ENCODE data around the gene BAD. TPM values are rescaled to one million over a fixed set of nuclear protein-coding genes. Genes with fewer than 3 reads are reported as not detected.

Gene BAD
- total and polyA plus RNA-seq, 10 of the 15 experiments (the other 5 are each of a cell fraction or from before 2014, with no cell fraction given), result 1.5 to 67.2 (median 39.6) TPM

DNA sequence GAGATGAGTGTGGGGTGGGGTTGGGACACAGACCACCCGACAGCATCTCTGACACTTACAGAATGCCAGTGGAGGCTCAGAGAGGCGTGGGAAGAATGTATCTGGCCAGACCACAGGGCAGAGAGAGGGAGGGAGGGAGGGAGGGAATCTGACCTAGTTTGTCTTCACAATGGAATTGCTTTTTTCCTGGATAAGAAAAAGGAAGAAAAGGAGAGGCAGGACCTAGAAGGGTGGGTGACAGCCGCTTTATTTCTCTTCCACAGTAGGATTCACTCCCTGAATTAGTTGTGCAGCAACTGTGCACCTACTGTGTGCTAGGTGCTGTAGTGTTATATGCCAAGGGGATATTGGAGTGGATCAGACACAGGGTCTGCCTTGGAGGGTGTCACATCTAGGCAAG is 10.3 kb upstream of the BAD start:
- CTCF ChIA-PET, result no interaction called here
- intact Hi-C loops (cut with micrococcal nuclease; ENCODE audit: unreplicated experiment) (no loop called here), in situ Hi-C loops (cut with MboI) (no loop called here)
- ATAC-seq (no peak), FAIRE-seq (no peak), DNase-seq (ENCODE audit: low read depth, low spot score) (no peak)
- RAD21 ChIA-PET (ENCODE audit: unreplicated experiment), result no interaction called here
- SMC1A ChIA-PET (ENCODE audit: uncharacterized antibody, unreplicated experiment), result interaction anchor here (0.7 kb wide), 1 partner anchor 35 kb away, joined by 4 read pairs; no protein-coding TSS in a partner anchor
- Histone ChIP-seq H3K9me3 (replicated peaks; ENCODE audit: control insufficient read depth, insufficient read depth, low read length) (no peaks in the 10 kb centered on the region), H3K27me3 (replicated peaks in 1 of 2; ENCODE audit: control insufficient read depth in 2 of 2, insufficient read depth in 2 of 2, low read length in 1 of 2) (peaks cover 17 to 26% of the 10 kb centered on the region in 2 experiments), H3K9ac (ENCODE audit: control insufficient read depth, insufficient read depth, low read length) (no peak overlapping the region), H3K4me1 (ENCODE audit: control insufficient read depth, insufficient read depth, low read length) (no peaks in the 10 kb centered on the region; the same call in 1 of the 2 replicates), H2AFZ (ENCODE audit: control insufficient read depth, low read depth, low read length) (no peak overlapping the region), H3K4me2 (ENCODE audit: control insufficient read depth, insufficient read depth) (no peak overlapping the region), H3K4me3 (no peak overlapping the region), H4K20me1 (ENCODE audit: control insufficient read depth, insufficient read depth) (no peaks in the 10 kb centered on the region; the same call in 1 of the 2 replicates), H3K27ac (ENCODE audit: control insufficient read depth, insufficient read depth) (no peak overlapping the region), H3K36me3 (ENCODE audit: control insufficient read depth in 2 of 2, insufficient read depth in 2 of 2, low read length in 1 of 2) (no peaks in the 10 kb centered on the region), H3K79me2 (ENCODE audit: control insufficient read depth, insufficient read depth, low read length) (no peaks in the 10 kb centered on the region)
- POLR2A ChIA-PET, result interaction anchor here (0.6 to 0.7 kb wide), 6 partner anchors 26 to 734 kb away, joined by 3 to 5 read pairs (median 3); partner anchors contain the start of gene PPP1R14B
- no TSS peak for BruUV-seq (replicated peaks)
- no peak for TF ChIP-seq BACH1 (IDR thresholded peaks at IDR 0.05; ENCODE audit: borderline replicate concordance)
- no peak for TF ChIP-seq CBX5 (IDR thresholded peaks at IDR 0.05; ENCODE audit: low read depth)
- TF ChIP-seq SPI1 (IDR thresholded peaks at IDR 0.05; ENCODE audit: borderline replicate concordance, insufficient read depth, low read depth, low read length), result no peak
- TF ChIP-seq, protein P1, sequence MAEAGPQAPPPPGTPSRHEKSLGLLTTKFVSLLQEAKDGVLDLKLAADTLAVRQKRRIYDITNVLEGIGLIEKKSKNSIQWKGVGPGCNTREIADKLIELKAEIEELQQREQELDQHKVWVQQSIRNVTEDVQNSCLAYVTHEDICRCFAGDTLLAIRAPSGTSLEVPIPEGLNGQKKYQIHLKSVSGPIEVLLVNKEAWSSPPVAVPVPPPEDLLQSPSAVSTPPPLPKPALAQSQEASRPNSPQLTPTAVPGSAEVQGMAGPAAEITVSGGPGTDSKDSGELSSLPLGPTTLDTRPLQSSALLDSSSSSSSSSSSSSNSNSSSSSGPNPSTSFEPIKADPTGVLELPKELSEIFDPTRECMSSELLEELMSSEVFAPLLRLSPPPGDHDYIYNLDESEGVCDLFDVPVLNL (IDR thresholded peaks at IDR 0.05; ENCODE audit: low read depth, low read length), result no peak
- TF ChIP-seq SP1 (IDR thresholded peaks at IDR 0.05; ENCODE audit: low read depth, low read length), result no peak
- TF ChIP-seq, protein P2, sequence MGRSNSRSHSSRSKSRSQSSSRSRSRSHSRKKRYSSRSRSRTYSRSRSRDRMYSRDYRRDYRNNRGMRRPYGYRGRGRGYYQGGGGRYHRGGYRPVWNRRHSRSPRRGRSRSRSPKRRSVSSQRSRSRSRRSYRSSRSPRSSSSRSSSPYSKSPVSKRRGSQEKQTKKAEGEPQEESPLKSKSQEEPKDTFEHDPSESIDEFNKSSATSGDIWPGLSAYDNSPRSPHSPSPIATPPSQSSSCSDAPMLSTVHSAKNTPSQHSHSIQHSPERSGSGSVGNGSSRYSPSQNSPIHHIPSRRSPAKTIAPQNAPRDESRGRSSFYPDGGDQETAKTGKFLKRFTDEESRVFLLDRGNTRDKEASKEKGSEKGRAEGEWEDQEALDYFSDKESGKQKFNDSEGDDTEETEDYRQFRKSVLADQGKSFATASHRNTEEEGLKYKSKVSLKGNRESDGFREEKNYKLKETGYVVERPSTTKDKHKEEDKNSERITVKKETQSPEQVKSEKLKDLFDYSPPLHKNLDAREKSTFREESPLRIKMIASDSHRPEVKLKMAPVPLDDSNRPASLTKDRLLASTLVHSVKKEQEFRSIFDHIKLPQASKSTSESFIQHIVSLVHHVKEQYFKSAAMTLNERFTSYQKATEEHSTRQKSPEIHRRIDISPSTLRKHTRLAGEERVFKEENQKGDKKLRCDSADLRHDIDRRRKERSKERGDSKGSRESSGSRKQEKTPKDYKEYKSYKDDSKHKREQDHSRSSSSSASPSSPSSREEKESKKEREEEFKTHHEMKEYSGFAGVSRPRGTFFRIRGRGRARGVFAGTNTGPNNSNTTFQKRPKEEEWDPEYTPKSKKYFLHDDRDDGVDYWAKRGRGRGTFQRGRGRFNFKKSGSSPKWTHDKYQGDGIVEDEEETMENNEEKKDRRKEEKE (IDR thresholded peaks at IDR 0.05), result no peak
- TF ChIP-seq EED (IDR thresholded peaks at IDR 0.05; ENCODE audit: low read depth), result no peak
- no peak for TF ChIP-seq TCF7 (IDR thresholded peaks at IDR 0.05; ENCODE audit: borderline replicate concordance)
- no peak for TF ChIP-seq STAT3 (IDR thresholded peaks at IDR 0.05; ENCODE audit: low read depth, low read length)
- TF ChIP-seq, protein P3, sequence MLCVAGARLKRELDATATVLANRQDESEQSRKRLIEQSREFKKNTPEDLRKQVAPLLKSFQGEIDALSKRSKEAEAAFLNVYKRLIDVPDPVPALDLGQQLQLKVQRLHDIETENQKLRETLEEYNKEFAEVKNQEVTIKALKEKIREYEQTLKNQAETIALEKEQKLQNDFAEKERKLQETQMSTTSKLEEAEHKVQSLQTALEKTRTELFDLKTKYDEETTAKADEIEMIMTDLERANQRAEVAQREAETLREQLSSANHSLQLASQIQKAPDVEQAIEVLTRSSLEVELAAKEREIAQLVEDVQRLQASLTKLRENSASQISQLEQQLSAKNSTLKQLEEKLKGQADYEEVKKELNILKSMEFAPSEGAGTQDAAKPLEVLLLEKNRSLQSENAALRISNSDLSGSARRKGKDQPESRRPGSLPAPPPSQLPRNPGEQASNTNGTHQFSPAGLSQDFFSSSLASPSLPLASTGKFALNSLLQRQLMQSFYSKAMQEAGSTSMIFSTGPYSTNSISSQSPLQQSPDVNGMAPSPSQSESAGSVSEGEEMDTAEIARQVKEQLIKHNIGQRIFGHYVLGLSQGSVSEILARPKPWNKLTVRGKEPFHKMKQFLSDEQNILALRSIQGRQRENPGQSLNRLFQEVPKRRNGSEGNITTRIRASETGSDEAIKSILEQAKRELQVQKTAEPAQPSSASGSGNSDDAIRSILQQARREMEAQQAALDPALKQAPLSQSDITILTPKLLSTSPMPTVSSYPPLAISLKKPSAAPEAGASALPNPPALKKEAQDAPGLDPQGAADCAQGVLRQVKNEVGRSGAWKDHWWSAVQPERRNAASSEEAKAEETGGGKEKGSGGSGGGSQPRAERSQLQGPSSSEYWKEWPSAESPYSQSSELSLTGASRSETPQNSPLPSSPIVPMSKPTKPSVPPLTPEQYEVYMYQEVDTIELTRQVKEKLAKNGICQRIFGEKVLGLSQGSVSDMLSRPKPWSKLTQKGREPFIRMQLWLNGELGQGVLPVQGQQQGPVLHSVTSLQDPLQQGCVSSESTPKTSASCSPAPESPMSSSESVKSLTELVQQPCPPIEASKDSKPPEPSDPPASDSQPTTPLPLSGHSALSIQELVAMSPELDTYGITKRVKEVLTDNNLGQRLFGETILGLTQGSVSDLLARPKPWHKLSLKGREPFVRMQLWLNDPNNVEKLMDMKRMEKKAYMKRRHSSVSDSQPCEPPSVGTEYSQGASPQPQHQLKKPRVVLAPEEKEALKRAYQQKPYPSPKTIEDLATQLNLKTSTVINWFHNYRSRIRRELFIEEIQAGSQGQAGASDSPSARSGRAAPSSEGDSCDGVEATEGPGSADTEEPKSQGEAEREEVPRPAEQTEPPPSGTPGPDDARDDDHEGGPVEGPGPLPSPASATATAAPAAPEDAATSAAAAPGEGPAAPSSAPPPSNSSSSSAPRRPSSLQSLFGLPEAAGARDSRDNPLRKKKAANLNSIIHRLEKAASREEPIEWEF (IDR thresholded peaks at IDR 0.05; ENCODE audit: insufficient replicate concordance, low read depth, low read length), result no peak
- TF ChIP-seq BRCA1 (IDR thresholded peaks at IDR 0.05; ENCODE audit: low read depth, low read length), result no peak
- TF ChIP-seq SMARCA5 (IDR thresholded peaks at IDR 0.05), result no peak
- WGBS (ENCODE audit: insufficient coverage, insufficient replicate concordance, low lambda C conversion rate, missing lambda C conversion rate), result 22% methylated on average over 2 of the region's 3 CpGs
